Adipose tissue (tissue), 3 donors: ENCODE data around the gene CHD6. TPM values are rescaled to one million over a fixed set of nuclear protein-coding genes. Genes with fewer than 3 reads are reported as not detected.

ENCODE experiments used
- H3K27ac ChIP-seq: one replicate; pipeline ENCODE4 v1.5.1; 2013; ENCODE audit warnings: low read depth, low read length
- WGBS, 3 donors: extraction: QIAGEN DNeasy Blood & Tissue Kit; methylation state at CpG; one replicate each; pipeline ENCODE4 v1.1.7; 2013; 5-methylcytosine and 5-hydroxymethylcytosine counted together
- polyA plus RNA-seq, 3 donors: library from polyadenylated mRNA; stranded (reverse); fragments of 200-250 nt; gene quantifications; one replicate each; pipeline ENCODE4 v1.2.3, GENCODE V29; 2013
- donor health status: healthy with polysubstance abuse.
- donor health status: Bipolar disorder and iron deficiency.
- donor health status: healthy.

Gene CHD6
- polyA plus RNA-seq, 3 donors = 4.1 to 6.5 (median 5.8) TPM

DNA sequence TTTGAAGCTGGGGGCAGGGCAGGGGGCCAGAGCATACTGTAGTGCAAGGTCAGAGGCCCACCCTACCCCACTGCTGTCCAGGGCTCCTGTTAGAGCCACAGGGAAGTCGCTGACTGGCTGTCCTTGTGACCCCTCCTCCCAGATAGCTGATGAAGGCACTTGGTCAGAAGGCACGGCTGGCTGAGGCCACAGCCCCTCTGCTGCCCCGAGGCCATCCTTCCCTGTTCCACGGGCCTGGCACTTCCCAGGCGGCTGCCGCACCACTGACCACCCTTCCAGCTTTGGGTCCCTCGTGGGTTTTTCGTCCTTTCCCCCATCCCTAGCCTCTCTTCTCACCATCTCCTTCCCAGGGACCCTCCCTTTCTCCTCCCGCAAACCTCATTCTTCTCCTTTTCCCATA, 242.3 kb downstream of the CHD6 start:
- no peak overlapping the region for H3K27ac ChIP-seq
- WGBS, 3 donors = 82 to 87% (median 83%) methylated on average over 9 of the region's 9 CpGs

DNA sequence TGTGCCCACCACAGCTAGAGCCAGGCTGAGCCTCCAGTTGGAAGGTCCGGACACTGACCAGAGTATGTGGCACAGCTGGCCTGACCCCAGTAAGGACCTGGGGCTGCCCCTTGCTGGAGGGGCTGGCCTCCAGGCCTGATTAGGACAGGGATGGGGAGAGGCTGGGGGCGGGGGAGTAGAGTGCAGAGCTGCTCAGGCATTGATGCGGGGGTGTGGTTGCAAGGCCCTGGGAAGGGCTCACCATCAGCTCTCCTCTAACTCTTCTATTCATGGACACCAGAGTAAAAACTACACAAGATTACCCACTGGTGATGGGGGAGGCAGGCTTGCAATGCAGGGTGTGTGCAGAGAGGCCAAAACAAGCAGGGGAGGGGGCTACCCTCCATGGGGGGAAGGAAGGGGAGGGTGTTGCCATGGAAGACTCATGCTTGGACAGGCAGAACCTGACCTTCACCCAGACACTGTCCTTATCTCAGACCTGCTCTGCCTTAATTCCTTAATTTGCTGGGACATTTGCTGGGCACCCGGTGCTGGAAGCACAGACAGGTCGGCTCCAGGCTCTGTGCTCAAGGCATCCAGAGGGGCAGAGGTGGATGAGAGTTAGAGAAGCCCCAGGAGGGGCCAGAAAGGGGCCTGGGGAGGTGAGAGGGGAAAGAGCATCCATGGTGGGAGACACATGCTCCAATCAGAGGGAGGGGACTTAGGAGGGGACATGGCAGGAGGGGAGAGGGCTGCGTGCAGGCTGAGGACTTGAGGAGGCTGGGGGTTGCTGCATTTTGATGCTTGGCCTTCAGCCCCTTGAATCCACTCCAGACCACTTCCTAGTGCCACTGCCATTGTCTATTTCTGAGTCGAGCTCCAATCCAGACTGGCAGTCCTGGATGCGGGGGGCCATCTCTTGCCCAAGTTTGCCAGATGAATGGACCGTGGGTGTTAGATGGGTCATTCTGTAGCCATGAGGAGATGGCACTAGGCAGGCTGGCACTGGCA, 244.0 kb downstream of the CHD6 start:
- H3K27ac ChIP-seq = no peak overlapping the region
- 84 to 85% (median 85%) methylated on average over 9 of the region's 9 CpGs for WGBS, 3 donors

DNA sequence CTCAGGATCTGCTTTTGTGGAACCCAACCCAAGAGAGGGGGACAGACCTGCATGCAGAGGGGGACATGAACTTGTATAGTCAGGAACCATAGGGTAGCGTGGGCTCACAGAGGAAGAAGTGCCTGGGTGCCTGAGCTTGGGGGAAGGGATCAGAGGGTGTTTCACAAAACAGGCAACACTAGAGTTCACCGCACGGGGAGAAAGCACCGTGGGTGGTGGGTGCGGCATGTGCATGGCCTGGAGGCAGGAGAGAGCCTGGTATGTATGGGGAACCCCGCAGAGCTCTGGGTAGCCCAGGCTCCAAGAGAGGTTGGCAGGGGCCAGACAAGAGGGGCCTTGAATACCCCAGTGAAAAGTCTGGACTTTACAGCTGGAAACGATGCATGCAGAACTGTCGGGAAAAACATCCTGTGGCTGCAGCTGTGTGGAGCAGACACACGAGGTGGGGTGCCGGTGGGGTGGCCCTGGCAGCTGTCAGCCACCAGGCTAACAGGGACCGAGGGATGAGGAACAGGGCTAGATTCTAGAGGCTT, 244.9 kb downstream of the CHD6 start:
- 70 to 82% (median 80%) methylated on average over 11 of the region's 11 CpGs for WGBS, 3 donors
- no peak overlapping the region for H3K27ac ChIP-seq

DNA sequence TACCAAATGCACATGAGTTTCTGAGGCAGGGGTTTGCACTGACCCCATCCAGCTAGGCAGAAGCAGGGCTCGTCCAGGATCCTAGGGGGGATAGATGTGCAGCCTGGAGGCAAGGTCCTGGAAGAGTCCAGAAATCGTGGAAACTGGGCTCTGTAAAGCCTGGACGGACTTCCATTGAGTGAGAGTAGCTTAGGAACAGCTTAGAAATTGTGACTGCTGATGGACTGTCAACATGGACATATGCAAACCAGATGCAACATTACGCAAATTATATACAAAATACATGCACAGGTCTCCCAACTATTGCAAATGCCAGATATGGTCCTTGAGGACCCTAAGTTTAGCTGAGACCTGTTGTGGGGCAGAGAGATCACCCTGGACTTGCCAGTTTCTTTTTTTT, 246.8 kb downstream of the CHD6 start:
- no peak overlapping the region for H3K27ac ChIP-seq
- 83 to 95% (median 91%) methylated on average over 4 of the region's 4 CpGs for WGBS, 3 donors

DNA sequence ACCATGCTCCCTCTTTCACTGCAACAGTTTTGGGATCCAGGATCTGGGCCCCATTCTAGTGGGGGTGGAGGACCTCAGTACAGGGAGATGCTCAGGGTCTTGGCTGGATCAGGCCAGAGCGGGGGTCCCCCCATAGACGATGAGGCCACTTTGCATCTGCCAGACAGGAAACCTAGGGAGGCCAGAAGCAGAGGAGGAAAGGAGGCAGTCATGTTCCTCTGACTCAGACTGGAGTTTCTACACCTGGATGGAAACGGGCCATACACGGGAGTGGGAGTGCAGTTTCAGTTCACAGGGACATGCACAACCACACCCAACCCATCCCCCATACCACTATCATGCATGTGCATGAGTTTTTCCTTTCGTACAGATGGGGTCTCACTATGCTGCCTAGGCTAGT, 248.0 kb downstream of the CHD6 start:
- WGBS, 3 donors = 72 to 82% (median 79%) methylated on average over 5 of the region's 5 CpGs
- no peak overlapping the region for H3K27ac ChIP-seq

DNA sequence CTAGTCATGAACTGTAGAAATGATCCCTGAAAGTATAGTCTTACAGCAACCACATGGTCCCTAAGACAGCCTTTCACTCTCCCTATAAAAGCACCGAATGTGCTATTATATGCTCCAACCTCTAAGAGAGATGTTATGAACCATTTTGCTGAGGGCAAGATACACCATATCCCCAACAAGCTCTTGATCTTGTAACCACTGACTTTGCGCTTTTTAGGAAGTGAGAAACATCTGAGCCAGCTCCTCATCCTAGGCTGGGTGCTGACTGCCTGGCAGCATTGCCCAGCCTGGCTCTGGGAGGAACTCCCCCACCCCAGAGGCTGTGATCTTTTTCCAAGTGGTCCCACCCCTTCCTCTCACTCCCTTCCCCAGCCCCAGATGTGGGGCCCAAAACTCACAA, 248.5 kb downstream of the CHD6 start:
- 73 to 89% (median 73%) methylated on average over 2 of the region's 2 CpGs for WGBS, 3 donors
- no peak overlapping the region for H3K27ac ChIP-seq

DNA sequence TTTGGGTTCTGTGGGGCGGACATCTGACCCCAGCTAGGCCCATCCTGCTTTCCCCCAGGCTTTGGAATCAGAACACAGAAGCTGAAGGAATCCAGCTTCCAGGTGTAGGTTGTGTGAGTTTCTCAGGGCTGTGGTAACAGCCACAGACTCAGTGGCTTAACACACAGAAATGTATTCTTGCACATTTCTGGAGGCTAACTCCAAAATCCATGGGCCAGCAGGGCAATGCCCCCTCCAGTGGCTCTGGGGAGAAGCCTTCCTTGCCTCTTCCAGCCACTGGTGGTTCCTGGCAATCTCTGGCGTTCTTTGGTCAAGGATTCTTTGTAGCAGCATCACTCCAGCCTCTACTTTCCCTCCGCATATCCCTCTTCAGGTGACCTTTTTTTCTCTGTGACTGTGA, 250.2 kb downstream of the CHD6 start:
- no peak overlapping the region for H3K27ac ChIP-seq

DNA sequence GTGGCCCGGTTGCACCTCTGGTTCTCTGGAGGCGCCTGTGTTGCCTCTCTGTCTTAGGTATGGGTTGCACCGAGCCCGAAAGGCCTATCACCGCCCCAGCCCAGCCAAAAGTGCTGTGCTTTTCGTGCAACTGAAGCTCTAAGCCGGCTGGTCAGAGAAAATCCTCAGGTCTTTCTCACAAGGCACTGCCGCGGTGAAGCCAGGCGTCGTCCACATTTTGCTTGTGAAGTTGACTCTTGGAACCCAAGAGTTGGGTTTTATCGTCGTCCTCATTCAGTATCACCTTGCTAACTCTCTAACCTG, 250.8 kb downstream of the CHD6 start:
- H3K27ac ChIP-seq = no peak overlapping the region
- 59 to 73% (median 64%) methylated on average over 13 of the region's 13 CpGs for WGBS, 3 donors

More for the DNA sequence above, 250.2 kb downstream of the CHD6 start:
- 85 to 87% (median 86%) methylated on average over 3 of the region's 3 CpGs for WGBS, 3 donors

DNA sequence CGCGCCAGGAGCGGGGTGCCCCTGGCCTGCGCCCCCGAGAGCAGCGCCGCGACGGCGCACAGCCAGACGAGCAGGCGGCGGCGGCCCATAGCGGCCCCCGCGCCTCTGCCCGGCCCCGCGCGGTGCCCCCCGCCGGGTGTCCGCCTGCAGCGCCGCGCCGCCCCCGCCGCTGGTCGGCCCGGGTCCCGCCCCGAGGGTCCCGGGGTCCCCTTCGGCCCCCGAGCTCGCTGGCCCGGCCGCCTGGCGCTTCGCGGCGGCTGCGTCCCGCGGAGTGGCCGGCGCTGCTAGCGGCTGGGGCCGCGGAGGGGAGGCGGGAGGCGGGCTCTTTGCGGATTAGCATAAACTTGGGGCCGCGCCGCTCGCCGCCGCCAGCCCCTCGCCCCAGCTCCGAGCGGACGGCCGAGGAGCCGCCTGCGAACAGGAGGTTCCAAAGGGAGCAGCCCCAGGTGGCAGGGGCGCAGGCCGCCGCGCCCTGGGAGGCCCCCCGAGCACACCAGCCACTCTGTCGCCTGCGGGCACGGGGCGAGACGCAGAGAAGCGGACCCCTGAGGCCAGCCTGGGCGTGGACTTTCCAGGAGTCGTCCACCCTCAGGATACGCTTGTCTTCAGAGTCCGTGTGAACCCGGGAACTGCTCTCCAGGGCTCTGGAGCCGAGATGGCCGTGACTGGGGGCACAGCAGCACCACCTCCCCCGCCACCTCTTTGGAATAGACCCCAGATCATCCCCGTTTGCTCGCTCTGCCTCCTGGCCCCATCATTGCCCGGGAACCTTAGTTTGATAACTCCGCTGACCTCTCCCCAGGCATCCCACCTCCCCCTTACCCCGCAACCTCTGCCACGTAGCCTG, 251.4 kb downstream of the CHD6 start, which contains the start of gene EMILIN3:
TSS of gene EMILIN3 (minus strand) at position 273 of the 847 bp plus-strand sequence. CDS start at position 89, 184 bp downstream.
- H3K27ac ChIP-seq = no peak within 1 kb of the TSS
- WGBS, 3 donors = 7 to 9% (median 7%) methylated on average over 73 to 93 of the region's 93 CpGs

DNA sequence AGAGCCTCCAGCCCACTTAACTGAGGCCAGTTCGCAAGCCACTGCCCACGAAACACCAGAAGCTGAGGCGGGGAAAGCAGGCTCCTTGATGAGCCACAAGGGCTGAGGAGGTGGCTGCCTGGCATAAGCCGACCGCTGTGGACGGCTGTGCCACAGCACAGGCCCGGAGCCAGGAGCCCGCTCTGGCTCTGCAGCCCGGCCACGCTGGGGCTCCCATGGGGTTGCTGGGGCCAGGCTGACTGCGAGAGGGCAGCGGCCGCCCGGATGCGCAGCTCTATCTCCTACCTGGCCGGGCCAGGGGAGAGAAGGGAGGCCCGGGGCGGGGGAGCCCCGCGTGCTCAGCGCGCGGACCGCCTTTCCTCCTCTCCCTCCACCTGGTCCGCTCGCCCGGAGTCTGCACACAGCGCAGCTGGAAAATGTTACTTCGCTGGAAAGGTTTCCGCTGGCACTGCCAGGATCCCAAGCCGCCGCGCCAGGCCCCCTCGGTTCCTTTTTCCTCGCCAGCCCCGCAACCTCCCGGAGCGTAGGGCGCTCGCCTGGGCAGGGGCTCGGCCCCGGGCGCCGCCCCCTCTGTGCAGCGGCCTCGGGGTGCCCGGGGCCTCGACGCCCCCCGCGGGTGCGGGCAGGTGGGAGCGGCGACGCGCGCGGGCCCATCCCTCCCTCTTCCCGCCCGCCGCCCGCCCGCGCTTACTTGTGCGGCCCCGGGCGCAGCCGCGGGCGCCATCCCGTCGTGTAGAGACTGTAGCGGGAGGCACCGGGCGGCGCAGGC, 252.2 kb downstream of the CHD6 start:
- H3K27ac ChIP-seq = no peak overlapping the region
- WGBS, 3 donors = 5 to 9% (median 8%) methylated on average over 42 to 76 of the region's 76 CpGs

DNA sequence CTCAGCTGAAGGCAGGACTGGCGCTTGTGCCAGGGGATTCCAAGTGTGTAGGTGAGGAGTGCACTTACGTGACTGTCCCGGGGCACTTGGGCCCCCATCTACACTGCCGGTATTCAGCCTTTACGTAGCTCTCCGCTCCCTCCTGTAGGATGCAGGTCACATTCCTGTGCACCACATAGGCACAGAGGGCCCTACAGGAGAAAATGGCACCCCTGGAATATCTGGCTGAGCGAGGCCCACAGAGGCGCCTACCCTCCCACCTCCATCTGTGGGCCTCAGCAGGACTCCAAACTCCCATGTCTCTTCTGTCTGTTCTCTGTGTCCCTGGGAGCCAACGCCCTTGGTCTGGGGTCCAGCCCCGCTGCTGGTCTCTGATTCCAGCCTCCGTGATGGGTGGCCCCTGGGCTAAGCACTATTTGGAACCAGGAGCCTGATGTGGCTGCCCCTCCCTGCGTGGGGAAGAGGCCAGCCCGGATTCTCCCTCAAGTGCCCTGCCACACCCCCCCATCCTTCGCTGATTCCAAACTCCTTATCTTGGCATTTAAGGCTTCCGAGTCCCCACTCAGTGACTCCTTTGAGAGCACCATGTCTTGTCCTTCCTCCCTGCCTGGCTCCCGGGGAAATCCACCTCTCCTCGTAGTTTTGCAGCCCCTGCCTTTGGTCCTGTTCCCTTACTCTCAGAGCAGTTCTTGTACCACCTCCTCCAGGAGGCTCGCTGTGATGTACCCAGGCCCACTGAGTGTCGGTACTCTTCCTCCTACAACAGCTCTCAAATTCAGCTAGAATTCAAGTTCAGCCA, 253.0 kb downstream of the CHD6 start:
- 83 to 89% (median 85%) methylated on average over 19 of the region's 19 CpGs for WGBS, 3 donors
- H3K27ac ChIP-seq = no peak overlapping the region

DNA sequence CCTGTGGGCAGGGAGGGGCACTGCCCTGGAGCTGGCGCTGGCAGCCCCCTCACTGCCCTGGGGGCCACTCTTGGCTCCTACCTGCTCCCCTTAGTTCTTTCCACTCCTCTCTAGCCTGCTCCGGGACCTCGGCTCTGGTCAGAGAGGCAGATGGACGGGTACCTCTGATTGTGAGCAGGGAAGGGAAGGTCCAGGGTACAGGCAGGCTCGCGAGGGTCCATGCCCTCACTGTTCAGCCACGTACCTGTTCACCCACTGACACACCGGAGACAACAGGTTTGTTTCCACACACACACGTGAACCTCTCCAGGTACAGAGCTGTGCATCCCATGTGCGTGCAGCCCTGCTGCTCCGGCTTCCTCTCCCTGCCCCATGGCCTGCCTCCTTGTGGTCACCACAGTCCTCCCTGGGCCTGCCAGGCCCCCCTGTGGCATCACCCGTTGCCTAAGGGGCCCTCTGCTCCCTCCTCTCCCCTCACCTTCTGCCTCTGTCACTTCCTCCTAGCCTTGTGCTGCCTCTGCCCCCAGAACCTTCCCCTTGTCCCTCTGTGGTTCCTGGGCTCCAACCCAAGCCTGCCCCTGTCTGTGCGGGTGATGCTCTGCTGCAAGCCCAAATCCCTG, 253.8 kb downstream of the CHD6 start:
- 82 to 88% (median 87%) methylated on average over 13 of the region's 13 CpGs for WGBS, 3 donors
- H3K27ac ChIP-seq = no peak overlapping the region

DNA sequence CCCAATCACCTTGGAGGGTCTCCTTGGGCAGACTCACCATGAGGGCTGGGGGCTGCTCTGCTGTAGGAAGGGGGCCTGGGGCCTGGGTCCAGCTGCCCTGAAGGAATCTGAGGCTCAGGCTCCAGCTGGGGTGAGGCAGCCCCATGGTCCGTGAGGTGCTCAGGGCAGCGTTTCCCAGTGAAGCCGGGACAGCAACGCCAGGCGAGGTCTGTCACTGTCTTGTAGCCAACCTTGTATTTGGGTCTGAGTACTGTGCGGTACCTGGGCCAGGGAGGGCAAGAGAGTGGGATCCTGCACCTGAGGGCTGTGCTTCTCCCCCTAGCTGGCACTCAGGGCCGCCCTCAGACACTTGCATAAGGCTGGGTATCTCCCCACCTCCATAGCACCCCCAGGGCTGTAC, 254.6 kb downstream of the CHD6 start:
- 91 to 97% (median 95%) methylated on average over 7 of the region's 7 CpGs for WGBS, 3 donors
- H3K27ac ChIP-seq = no peak overlapping the region

DNA sequence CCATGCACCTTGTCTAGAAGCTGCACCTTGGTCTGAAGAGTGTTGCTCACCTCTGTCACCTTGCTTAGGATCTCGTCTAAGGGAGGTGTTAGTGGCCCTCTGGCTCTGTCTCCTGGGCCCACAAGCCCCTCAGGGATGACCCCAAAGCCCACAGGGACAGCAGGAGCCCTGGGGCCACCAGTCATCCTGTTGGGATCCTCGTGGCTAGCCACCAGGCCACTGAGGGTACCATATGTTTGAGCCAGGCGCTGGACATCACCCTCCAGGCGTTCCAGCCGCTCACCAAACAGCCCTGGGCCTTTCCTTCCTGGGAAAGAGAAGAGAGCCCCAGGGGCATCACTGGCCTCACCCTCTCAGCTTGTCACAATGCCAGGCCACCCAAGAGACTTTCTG, 255.4 kb downstream of the CHD6 start:
- no peak overlapping the region for H3K27ac ChIP-seq
- 80 to 93% (median 91%) methylated on average over 5 of the region's 5 CpGs for WGBS, 3 donors

DNA sequence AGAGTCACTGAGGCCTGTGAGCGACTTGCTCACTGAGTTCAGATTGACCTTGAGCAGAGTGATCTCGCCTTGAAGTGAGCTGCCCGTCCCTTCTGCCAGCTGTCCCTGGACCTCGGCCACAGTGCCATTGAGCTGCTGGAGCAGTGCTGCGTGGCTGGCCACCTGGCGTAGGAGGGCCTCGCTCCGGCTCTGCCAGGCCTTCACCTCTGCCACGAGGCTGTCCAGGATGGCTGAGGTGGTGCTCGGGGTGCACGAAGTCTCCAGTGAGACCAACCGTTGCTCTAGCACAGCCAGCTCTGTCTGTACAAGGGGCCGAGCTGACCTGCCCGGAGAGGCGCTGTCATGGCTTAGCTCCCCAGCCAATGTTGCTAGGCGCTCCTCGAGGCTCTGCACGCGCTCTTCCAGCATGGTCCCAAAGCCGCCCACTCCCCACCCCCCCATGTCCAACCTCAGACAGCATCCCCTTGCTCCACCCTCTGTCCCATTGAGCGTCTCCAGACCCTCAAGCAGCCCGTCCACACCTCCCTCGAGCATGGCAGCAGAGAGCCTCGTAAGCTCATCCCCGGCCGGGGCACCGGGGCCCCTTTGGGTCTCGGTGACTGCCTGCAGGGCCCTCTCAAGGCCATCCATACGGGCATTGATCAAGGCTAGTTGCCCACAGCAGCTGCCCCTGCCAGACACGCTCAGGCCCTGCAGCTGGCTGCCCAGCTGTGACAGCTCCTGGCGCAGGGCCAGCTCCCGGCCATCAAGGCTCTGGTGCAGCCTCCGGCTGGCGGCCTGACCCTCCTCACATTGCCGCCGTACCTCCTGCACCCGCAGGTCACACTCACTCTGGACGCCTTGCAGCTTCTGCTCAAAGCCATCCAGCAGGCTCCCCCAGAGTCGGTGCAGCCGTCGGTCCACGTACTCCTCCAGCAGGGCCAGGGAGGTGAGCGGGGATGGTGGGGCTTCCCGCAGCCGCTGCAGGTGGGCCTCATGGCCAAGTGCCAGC, 256.1 kb downstream of the CHD6 start:
- no peak overlapping the region for H3K27ac ChIP-seq
- WGBS, 3 donors = 63 to 89% (median 89%) methylated on average over 44 to 45 of the region's 45 CpGs
